ENCODE results near the gene MCL1. TPM values are rescaled to one million over a fixed set of nuclear protein-coding genes. Genes with fewer than 3 reads are reported as not detected.
"Not testable (repeated sequence)": the region's sequence is repeated elsewhere in the genome, so short reads cannot be mapped to it uniquely, and the experiment has no call there.

MCL1 gene
- total RNA-seq, 1 donor from 2014 or later = 169 TPM

GRCh38 chr1:150568594-150568966 is 10.8 kb downstream of the MCL1 start:
- peak; percentile 4 for ATAC-seq

DNA sequence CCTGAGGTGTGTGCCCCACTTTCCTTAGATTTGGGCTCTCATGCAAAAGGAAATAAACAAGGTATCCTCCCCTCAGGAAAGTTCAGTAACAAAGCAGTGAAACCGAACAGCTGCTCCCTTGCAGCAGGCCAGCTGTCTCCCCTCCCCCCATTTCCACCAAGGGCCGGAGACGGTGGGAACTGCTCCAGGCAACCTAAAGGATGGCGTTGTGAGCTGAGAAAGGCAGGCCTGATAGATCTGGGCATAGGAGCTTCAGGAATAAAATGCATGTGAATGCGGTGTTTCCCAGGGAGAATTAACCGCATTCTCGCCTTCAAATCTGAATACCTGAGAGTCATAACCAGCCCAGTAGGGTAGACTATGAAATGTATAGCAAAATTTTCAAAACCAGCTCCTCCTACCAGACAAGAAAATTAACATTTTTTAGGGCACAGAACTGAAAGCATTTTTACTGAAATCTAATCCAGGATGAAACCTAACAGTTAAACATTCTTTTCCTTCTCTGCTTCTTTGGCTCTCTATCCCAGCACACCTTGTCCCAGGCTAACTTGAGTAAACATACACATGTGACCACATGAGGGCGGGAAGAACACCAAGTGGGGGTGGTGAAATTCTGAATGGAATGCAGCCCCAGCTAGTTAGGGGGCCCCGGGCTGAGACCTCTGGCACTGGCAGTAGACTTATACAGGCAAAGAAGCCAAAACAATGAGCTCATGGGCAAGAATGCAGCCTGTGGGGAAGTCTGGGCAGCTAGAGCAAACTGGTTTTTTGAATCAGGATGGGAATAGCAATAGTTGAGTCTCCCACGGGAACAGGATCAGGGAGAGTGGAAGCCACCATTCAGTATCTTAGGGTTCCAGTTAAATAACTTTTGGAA is 11.5 kb downstream of the MCL1 start:
- peak; percentile 59 for ATAC-seq

DNA sequence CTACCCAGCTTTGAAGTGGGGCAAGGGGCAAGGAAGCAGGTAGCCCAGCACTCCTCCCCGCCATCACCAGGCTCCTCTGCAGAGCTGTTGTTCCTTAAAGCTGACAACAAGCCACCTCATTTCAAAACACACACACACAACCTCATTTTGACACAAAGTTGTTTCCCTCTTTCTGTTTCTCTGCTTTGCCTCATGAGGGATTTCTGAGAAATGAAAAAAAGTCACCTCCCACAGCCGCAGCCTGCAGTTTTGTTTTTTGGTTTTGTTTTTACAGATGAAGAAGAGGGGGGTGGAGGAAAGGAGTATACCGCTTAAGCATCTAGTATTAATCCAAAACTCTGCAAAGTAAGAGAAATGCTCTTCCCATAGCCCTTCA is 12.1 kb downstream of the MCL1 start:
- ATAC-seq = no peak

- ATAC-seq = no peak
Observed at GRCh38 chr1:150566589-150567340, 12.6 kb downstream of the MCL1 start.

- ATAC-seq = not testable (repeated sequence)
Observed at GRCh38 chr1:150565240-150565991, 14.0 kb downstream of the MCL1 start.

DNA sequence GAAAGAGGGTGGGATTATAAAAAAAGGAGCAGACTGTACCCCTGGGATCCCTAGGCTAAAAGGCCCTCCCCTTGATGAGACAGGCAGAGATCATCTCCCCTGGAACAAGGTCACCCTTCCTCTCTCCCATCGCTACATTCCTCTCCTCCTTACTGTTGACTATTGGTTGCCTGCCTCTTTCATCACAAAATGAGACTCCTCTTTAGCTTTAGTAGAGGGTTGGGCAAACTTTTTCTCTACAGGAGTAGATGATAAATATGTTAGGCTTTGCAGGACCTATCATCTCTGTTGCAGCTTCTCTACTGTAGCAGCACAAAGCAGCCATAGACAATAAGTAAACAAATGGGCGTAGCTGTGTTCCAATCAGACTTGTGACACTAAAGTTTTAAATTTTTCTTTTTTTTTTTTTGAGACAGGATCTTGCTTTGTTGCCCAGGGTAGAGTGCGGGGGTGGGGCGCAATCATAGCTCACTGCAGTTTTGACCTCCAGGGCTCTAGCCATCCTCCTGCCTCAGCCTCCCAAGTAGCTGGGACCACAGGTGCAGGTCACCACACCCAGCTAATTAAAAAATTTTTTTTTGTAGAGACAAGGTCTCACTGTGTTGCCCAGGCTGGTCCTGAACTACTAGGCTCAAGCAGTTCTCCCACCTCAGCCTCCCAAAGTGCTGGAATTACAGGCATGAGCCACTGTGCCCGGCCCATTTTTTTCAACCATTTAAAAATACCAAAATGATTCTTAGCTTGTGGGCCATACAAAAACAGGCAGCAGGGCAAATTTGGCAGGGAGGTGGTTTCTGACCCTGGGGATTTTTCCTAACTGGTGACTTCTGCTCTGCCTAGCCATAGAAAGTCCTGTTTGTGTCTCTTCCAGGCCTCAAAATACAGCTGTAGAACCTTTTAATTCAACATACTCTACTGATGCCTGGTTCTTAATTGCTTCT is 15.1 kb downstream of the MCL1 start:
- ATAC-seq = no peak

GRCh38 chr1:150563340-150564038 is 15.9 kb downstream of the MCL1 start:
- ATAC-seq = no peak

DNA sequence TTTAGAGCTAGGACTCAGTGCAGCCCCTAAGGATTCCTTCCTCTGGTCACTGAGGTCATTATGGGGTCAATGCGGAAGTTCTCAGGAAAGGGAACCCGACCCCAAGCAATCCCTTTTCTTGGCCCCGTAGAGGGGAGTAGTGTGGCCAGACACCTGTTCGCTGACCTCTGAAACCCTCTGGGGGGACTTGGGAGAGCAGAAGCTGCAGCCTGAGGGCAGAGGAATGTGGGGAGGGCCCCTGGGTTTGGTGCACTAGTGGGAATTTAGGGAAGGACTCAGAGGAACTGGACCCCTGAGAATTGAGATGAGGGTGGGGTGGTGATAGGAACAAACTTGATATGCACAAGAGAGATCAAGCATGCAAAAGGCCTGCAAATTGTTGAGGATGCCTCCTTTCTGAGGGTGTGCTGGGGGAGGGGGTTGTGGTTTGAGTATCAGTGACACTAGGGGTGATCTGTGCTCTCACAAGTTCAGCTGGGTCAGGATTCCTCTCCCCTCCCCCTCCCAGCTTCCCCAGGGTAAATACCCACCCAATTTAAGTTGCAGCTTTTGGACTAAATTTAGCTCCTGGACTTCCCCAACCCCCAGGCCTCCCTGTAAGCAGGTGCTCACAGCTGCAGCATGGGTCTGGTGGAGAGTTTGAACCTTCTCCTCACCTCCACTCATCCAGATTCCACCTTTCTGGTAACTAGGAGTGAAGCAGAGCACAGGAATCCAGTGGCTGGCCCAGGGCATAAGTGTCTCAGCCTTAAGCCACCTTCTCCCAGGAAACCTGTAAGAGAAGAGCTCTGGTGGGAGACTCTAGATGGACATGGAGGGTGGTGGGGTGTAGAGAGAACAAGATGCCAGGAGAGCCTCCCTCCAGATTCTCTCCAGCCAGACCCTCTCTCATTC is 16.7 kb downstream of the MCL1 start:
- ATAC-seq = no peak

- peak; percentile 79 for ATAC-seq
Observed at GRCh38 chr1:150561974-150562445, 17.4 kb downstream of the MCL1 start.

GRCh38 chr1:150561254-150561973 is 18.0 kb downstream of the MCL1 start:
- peak; percentile 83 for ATAC-seq

- peak; percentile 49 for ATAC-seq
Observed at GRCh38 chr1:150560576-150561253, 18.7 kb downstream of the MCL1 start.

GRCh38 chr1:150560011-150560438 is 19.4 kb downstream of the MCL1 start:
- peak; percentile 8 for ATAC-seq

DNA sequence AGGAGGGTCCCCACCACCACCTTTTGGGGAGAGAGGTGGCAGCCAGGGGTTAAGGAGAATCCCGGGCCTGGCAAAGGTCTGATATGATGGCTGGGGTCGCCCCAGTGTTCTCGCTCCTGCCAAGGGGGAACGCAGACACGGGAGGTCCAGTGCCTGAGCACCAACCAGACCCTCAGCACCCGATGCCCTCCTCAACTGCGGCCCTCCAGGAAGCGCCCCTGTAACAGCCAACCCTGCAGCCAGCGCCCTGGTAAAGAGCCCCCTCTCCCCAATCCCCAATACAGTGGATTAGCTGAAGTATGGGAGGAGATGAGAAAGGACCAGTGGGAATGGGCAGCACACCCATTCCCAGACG is 19.8 kb downstream of the MCL1 start:
- no peak for ATAC-seq

DNA sequence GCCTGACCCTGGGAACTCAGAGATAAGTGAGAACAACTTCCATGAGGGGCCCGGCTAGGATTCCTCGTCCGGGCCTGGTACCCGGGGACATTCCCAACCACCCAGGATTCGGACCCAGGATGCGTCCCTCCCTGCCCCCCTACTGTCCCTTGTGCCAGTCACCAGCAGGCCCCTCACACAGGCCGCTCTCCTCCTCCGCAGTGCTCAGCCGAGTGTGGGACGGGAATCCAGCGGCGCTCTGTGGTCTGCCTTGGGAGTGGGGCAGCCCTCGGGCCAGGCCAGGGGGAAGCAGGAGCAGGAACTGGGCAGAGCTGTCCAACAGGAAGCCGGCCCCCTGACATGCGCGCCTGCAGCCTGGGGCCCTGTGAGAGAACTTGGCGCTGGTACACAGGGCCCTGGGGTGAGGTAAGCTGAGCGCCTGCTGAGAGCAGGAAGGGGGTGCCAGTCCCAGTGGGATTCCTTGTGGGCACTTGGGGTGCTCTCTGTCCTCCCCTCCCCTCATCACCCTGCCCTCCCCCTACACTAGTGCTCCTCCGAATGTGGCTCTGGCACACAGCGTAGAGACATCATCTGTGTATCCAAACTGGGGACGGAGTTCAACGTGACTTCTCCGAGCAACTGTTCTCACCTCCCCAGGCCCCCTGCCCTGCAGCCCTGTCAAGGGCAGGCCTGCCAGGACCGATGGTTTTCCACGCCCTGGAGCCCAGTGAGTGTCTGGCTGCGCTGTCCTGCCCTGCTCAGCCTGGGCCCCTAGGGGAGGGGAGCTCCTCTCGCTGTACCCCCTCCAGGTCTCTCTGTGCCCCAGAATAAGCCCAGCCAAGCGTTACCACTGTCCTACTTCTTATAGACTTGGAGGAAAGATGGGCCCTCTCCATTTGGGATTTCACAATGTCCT is 20.4 kb downstream of the MCL1 start:
- ATAC-seq = no peak

- no peak for ATAC-seq
Observed at GRCh38 chr1:150558303-150558704, 21.1 kb downstream of the MCL1 start.

- no peak for ATAC-seq
Observed at GRCh38 chr1:150557813-150558212, 21.6 kb downstream of the MCL1 start.

DNA sequence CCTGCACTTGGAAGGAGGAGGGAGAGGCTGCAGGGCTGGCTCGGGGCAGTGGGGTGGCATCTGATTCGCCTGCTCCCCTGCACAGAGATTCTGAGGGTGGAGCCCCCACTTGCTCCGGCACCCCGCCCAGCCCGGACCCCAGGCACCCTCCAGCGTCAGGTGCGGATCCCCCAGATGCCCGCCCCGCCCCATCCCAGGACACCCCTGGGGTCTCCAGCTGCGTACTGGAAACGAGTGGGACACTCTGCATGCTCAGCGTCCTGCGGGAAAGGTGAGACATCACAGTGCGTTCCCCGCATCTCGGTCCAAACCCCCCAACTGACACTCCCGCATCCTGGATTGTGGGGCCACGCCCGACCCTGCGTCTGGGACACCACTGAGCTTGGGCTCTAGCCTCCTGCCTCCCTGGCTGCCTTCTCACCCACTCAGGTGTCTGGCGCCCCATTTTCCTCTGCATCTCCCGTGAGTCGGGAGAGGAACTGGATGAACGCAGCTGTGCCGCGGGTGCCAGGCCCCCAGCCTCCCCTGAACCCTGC is 22.3 kb downstream of the MCL1 start:
- no peak for ATAC-seq

Measured in esophagus mucosa (tissue), 1 donor.